KMS-11 (cell line): Measurements from ENCODE around the gene KCNIP1.

Experiments used
- H2AFZ ChIP-seq: fragments of 200-600 bp; sonication (generic); 2 replicates; pipeline ENCODE4 v1.6.1; 2016; ENCODE audit warnings: antibody characterized with exemption, mixed run types, low read depth
- H3K27ac ChIP-seq: fragments of 200-600 bp; sonication (generic); 2 replicates; pipeline ENCODE4 v1.6.1; 2016; ENCODE audit warnings: mild to moderate bottlenecking, mixed run types
- H3K27me3 ChIP-seq: fragments of 200-600 bp; sonication (generic); 2 replicates; pipeline ENCODE4 v1.6.1; 2017; ENCODE audit warnings: mild to moderate bottlenecking, low read depth, mixed run types, moderate library complexity; ENCODE audit not compliant: insufficient read depth
- H3K36me3 ChIP-seq: fragments of 200-600 bp; sonication (generic); 2 replicates; pipeline ENCODE4 v1.6.1; 2017; ENCODE audit warnings: mild to moderate bottlenecking, mixed run types; ENCODE audit not compliant: insufficient read depth
- H3K4me1 ChIP-seq: fragments of 200-600 bp; sonication (generic); 2 replicates; pipeline ENCODE4 v1.6.1; 2016; ENCODE audit warnings: mild to moderate bottlenecking, low read depth, mixed run types; ENCODE audit not compliant: poor library complexity, severe bottlenecking
- H3K4me2 ChIP-seq: fragments of 200-600 bp; sonication (generic); 2 replicates; pipeline ENCODE4 v1.7.0; 2016; ENCODE audit warnings: mild to moderate bottlenecking, mixed run types
- H3K4me3 ChIP-seq: fragments of 200-600 bp; sonication (generic); IDR thresholded peaks from 2 replicates; pipeline ENCODE4 v1.6.1; 2017; ENCODE audit warnings: low read depth, low read length, mixed read lengths; ENCODE audit not compliant: insufficient read depth
- H3K79me2 ChIP-seq: fragments of 200-600 bp; sonication (generic); 2 replicates; pipeline ENCODE4 v1.6.1; 2016; ENCODE audit warnings: low read depth, mixed run types; ENCODE audit not compliant: insufficient read depth
- H3K9ac ChIP-seq: fragments of 200-600 bp; sonication (generic); 2 replicates; pipeline ENCODE4 v1.6.1; 2016; ENCODE audit warnings: mild to moderate bottlenecking, mixed run types
- H4K20me1 ChIP-seq: fragments of 200-600 bp; sonication (generic); 2 replicates; pipeline ENCODE4 v1.6.1; 2016; ENCODE audit warnings: mild to moderate bottlenecking, mixed run types; ENCODE audit not compliant: insufficient read depth
- CTCF ChIP-seq: fragments of 200-600 bp; sonication (generic); conservative IDR thresholded peaks from 2 replicates; pipeline ENCODE4 v1.6.1; 2017; ENCODE audit warnings: low read depth, mild to moderate bottlenecking, antibody characterized with exemption, low read length, moderate library complexity, mixed read lengths

KCNIP1 gene

GRCh38 chr5:170560938-170561337, 57.1 kb downstream of the KCNIP1 start:
- Histone ChIP-seq H4K20me1 (no peaks in the 10 kb centered on the region), H3K9ac (no peak overlapping the region), H3K4me3 (no peak overlapping the region), H3K27me3 (no peaks in the 10 kb centered on the region), H3K4me1 (no peaks in the 10 kb centered on the region), H3K36me3 (no peaks in the 10 kb centered on the region), H3K27ac (no peak overlapping the region), H3K4me2 (no peak overlapping the region), H3K79me2 (no peaks in the 10 kb centered on the region), H2AFZ (no peak overlapping the region)
- TF ChIP-seq CTCF: no peak

GRCh38 chr5:170562166-170562874, 58.5 kb downstream of the KCNIP1 start:
- no peaks in the 10 kb centered on the region for H3K79me2 ChIP-seq
- no peak for TF ChIP-seq CTCF
- no peak overlapping the region for H2AFZ ChIP-seq
- no peak overlapping the region for H3K4me2 ChIP-seq
- H3K9ac ChIP-seq: no peak overlapping the region
- no peak overlapping the region for H3K4me3 ChIP-seq
- H3K27me3 ChIP-seq: no peaks in the 10 kb centered on the region
- H4K20me1 ChIP-seq: no peaks in the 10 kb centered on the region
- H3K36me3 ChIP-seq: no peaks in the 10 kb centered on the region
- H3K27ac ChIP-seq: no peak overlapping the region
- no peaks in the 10 kb centered on the region for H3K4me1 ChIP-seq

GRCh38 chr5:170562875-170563228, 59.0 kb downstream of the KCNIP1 start:
- Histone ChIP-seq H3K9ac (no peak overlapping the region), H3K4me2 (no peak overlapping the region), H3K4me1 (no peaks in the 10 kb centered on the region), H3K4me3 (no peak overlapping the region), H3K79me2 (no peaks in the 10 kb centered on the region), H3K27me3 (no peaks in the 10 kb centered on the region), H3K27ac (no peak overlapping the region), H2AFZ (no peak overlapping the region), H3K36me3 (no peaks in the 10 kb centered on the region), H4K20me1 (no peaks in the 10 kb centered on the region)
- TF ChIP-seq CTCF: no peak

GRCh38 chr5:170563824-170564567, 60.2 kb downstream of the KCNIP1 start:
- Histone ChIP-seq H2AFZ (no peak overlapping the region), H3K79me2 (no peaks in the 10 kb centered on the region), H3K4me2 (no peak overlapping the region), H3K27me3 (no peaks in the 10 kb centered on the region), H3K36me3 (no peaks in the 10 kb centered on the region), H3K27ac (no peak overlapping the region), H3K9ac (no peak overlapping the region), H4K20me1 (no peaks in the 10 kb centered on the region), H3K4me3 (no peak overlapping the region), H3K4me1 (no peaks in the 10 kb centered on the region)
- no peak for TF ChIP-seq CTCF
